ENCODE measurements around the gene ACAP1.
A peak's percentile ranks its signal among the peaks of the same experiment; 100 is the strongest.
"Not testable (repeated sequence)": the region's sequence is repeated elsewhere in the genome, so short reads cannot be mapped to it uniquely, and the experiment has no call there.

ACAP1 gene

GRCh38 chr17:7328840-7329373 lies 7.4 kb upstream of the ACAP1 start, which contains the start of gene NEURL4:
Gene NEURL4, minus strand, starts transcription at chr17:7329335. Its CDS starts 23 bp downstream, at chr17:7329312.
- Mint-ChIP-seq H3K4me3 (peak within 1 kb of the TSS; percentile 93), H3K27ac (ENCODE audit: low read depth) (peak within 1 kb of the TSS; percentile 95), H3K9me3 (no peaks in the 10 kb centered on the region), H3K36me3 (ENCODE audit: insufficient read depth) (peaks cover 13% of the 10 kb centered on the region), H3K4me1 (peaks cover 39% of the 10 kb centered on the region), H3K27me3 (no peaks in the 10 kb centered on the region)
- ATAC-seq (replicated peaks; ENCODE audit: extremely low read depth, poor library complexity, severe bottlenecking) (peak; percentile 35), DNase-seq (ENCODE audit: low spot score in 2 of 2) (no peak)

GRCh38 chr17:7329374-7329996 lies 6.8 kb upstream of the ACAP1 start:
- Mint-ChIP-seq H3K27me3 (no peaks in the 10 kb centered on the region), H3K27ac (ENCODE audit: low read depth) (peak overlapping the region; percentile 95), H3K36me3 (ENCODE audit: insufficient read depth) (peaks cover 12% of the 10 kb centered on the region), H3K9me3 (no peaks in the 10 kb centered on the region), H3K4me1 (peaks cover 34% of the 10 kb centered on the region), H3K4me3 (peak overlapping the region; percentile 93)
- ATAC-seq (replicated peaks; ENCODE audit: extremely low read depth, poor library complexity, severe bottlenecking) (peak; percentile 62), DNase-seq (ENCODE audit: low spot score in 2 of 2) (peak; percentile 90 to 94)

GRCh38 chr17:7329997-7330637 lies 6.2 kb upstream of the ACAP1 start:
- Mint-ChIP-seq H3K9me3 (no peaks in the 10 kb centered on the region), H3K36me3 (ENCODE audit: insufficient read depth) (peaks cover 12% of the 10 kb centered on the region), H3K27me3 (no peaks in the 10 kb centered on the region), H3K4me3 (peak overlapping the region; percentile 93), H3K27ac (ENCODE audit: low read depth) (peak overlapping the region; percentile 95), H3K4me1 (peaks cover 35% of the 10 kb centered on the region)
- peak; percentile 75 for ATAC-seq (replicated peaks; ENCODE audit: extremely low read depth, poor library complexity, severe bottlenecking)
- DNase-seq (ENCODE audit: low spot score in 2 of 2), result no peak

- Mint-ChIP-seq H3K27ac (ENCODE audit: low read depth) (no peak overlapping the region), H3K4me1 (peaks cover 40% of the 10 kb centered on the region), H3K9me3 (no peaks in the 10 kb centered on the region), H3K27me3 (no peaks in the 10 kb centered on the region), H3K4me3 (peak overlapping the region; percentile 93), H3K36me3 (ENCODE audit: insufficient read depth) (peaks cover 15% of the 10 kb centered on the region)
- ATAC-seq (replicated peaks; ENCODE audit: extremely low read depth, poor library complexity, severe bottlenecking), result no peak
- DNase-seq (ENCODE audit: low spot score in 2 of 2), result no peak
Observed at GRCh38 chr17:7330638-7331015, 5.7 kb upstream of the ACAP1 start.

- ATAC-seq (replicated peaks; ENCODE audit: extremely low read depth, poor library complexity, severe bottlenecking), result no peak
- no peak for DNase-seq (ENCODE audit: low spot score in 2 of 2)
- Mint-ChIP-seq H3K36me3 (ENCODE audit: insufficient read depth) (peaks cover 14% of the 10 kb centered on the region), H3K4me3 (peak overlapping the region; percentile 33), H3K27me3 (no peaks in the 10 kb centered on the region), H3K27ac (ENCODE audit: low read depth) (no peak overlapping the region), H3K4me1 (peaks cover 51% of the 10 kb centered on the region), H3K9me3 (no peaks in the 10 kb centered on the region)
Observed at GRCh38 chr17:7332111-7332510, 4.2 kb upstream of the ACAP1 start.

- peaks cover 57% of the 10 kb centered on the region for H3K4me1 Mint-ChIP-seq
- ATAC-seq (replicated peaks; ENCODE audit: extremely low read depth, poor library complexity, severe bottlenecking); H3K27ac Mint-ChIP-seq (ENCODE audit: low read depth); DNase-seq (ENCODE audit: low spot score in 2 of 2); H3K27me3 Mint-ChIP-seq; H3K9me3 Mint-ChIP-seq: not testable (repeated sequence)
- H3K36me3 Mint-ChIP-seq (ENCODE audit: insufficient read depth), result peaks cover 16% of the 10 kb centered on the region
- peak overlapping the region; percentile 33 for H3K4me3 Mint-ChIP-seq
Observed at GRCh38 chr17:7332600-7333069, 3.7 kb upstream of the ACAP1 start.

GRCh38 chr17:7334938-7335538 lies 1.3 kb upstream of the ACAP1 start:
- peaks cover 49% of the 10 kb centered on the region for H3K4me1 Mint-ChIP-seq
- no peaks in the 10 kb centered on the region for H3K9me3 Mint-ChIP-seq
- H3K27ac Mint-ChIP-seq (ENCODE audit: low read depth), result peak overlapping the region; percentile 77
- H3K27me3 Mint-ChIP-seq, result no peaks in the 10 kb centered on the region
- DNase-seq (ENCODE audit: low spot score in 2 of 2) (no peak), ATAC-seq (replicated peaks; ENCODE audit: extremely low read depth, poor library complexity, severe bottlenecking) (no peak)
- peaks cover 23% of the 10 kb centered on the region for H3K36me3 Mint-ChIP-seq (ENCODE audit: insufficient read depth)
- peak overlapping the region; percentile 92 for H3K4me3 Mint-ChIP-seq

- Mint-ChIP-seq H3K4me1 (peaks cover 49% of the 10 kb centered on the region), H3K4me3 (peak overlapping the region; percentile 92), H3K27ac (ENCODE audit: low read depth) (peak overlapping the region; percentile 77), H3K36me3 (ENCODE audit: insufficient read depth) (peaks cover 26% of the 10 kb centered on the region)
- not testable (repeated sequence) for ATAC-seq (replicated peaks; ENCODE audit: extremely low read depth, poor library complexity, severe bottlenecking); DNase-seq (ENCODE audit: low spot score in 2 of 2); H3K9me3 Mint-ChIP-seq; H3K27me3 Mint-ChIP-seq
Observed at GRCh38 chr17:7335765-7336164, 564 bp upstream of the ACAP1 start.

GRCh38 chr17:7337600-7337999 lies 1.3 kb downstream of the ACAP1 start:
- not testable (repeated sequence) for H3K9me3 Mint-ChIP-seq; ATAC-seq (replicated peaks; ENCODE audit: extremely low read depth, poor library complexity, severe bottlenecking); H3K27me3 Mint-ChIP-seq; DNase-seq (ENCODE audit: low spot score in 2 of 2)
- peak overlapping the region; percentile 77 for H3K27ac Mint-ChIP-seq (ENCODE audit: low read depth)
- H3K4me3 Mint-ChIP-seq, result peak overlapping the region; percentile 92
- peaks cover 36% of the 10 kb centered on the region for H3K36me3 Mint-ChIP-seq (ENCODE audit: insufficient read depth)
- peaks cover 50% of the 10 kb centered on the region for H3K4me1 Mint-ChIP-seq

GRCh38 chr17:7340179-7340578 lies 3.9 kb downstream of the ACAP1 start:
- H3K4me1 Mint-ChIP-seq, result peaks cover 48% of the 10 kb centered on the region
- peak overlapping the region; percentile 11 for H3K27ac Mint-ChIP-seq (ENCODE audit: low read depth)
- H3K9me3 Mint-ChIP-seq, result no peaks in the 10 kb centered on the region
- DNase-seq (ENCODE audit: low spot score in 2 of 2) (no peak), ATAC-seq (replicated peaks; ENCODE audit: extremely low read depth, poor library complexity, severe bottlenecking) (no peak)
- H3K36me3 Mint-ChIP-seq (ENCODE audit: insufficient read depth), result peaks cover 47% of the 10 kb centered on the region
- no peak overlapping the region for H3K4me3 Mint-ChIP-seq
- no peaks in the 10 kb centered on the region for H3K27me3 Mint-ChIP-seq

- H3K4me1 Mint-ChIP-seq, result peaks cover 35% of the 10 kb centered on the region
- no peaks in the 10 kb centered on the region for H3K9me3 Mint-ChIP-seq
- no peaks in the 10 kb centered on the region for H3K27me3 Mint-ChIP-seq
- DNase-seq (ENCODE audit: low spot score in 2 of 2) (no peak), ATAC-seq (replicated peaks; ENCODE audit: extremely low read depth, poor library complexity, severe bottlenecking) (no peak)
- H3K27ac Mint-ChIP-seq (ENCODE audit: low read depth), result no peak overlapping the region
- peaks cover 55% of the 10 kb centered on the region for H3K36me3 Mint-ChIP-seq (ENCODE audit: insufficient read depth)
- H3K4me3 Mint-ChIP-seq, result no peak overlapping the region
Observed at GRCh38 chr17:7341842-7342241, 5.5 kb downstream of the ACAP1 start.

- Mint-ChIP-seq H3K4me3 (no peak overlapping the region), H3K9me3 (no peaks in the 10 kb centered on the region), H3K4me1 (peaks cover 30% of the 10 kb centered on the region), H3K27ac (ENCODE audit: low read depth) (no peak overlapping the region), H3K36me3 (ENCODE audit: insufficient read depth) (peaks cover 56% of the 10 kb centered on the region), H3K27me3 (no peaks in the 10 kb centered on the region)
- DNase-seq (ENCODE audit: low spot score in 2 of 2) (no peak), ATAC-seq (replicated peaks; ENCODE audit: extremely low read depth, poor library complexity, severe bottlenecking) (no peak)
Observed at GRCh38 chr17:7343250-7343649, 6.9 kb downstream of the ACAP1 start.
